Measurements from ENCODE around the gene CCDC126.
"Not testable (repeated sequence)": the region's sequence is repeated elsewhere in the genome, so short reads cannot be mapped to it uniquely, and the experiment has no call there.

Gene CCDC126

DNA sequence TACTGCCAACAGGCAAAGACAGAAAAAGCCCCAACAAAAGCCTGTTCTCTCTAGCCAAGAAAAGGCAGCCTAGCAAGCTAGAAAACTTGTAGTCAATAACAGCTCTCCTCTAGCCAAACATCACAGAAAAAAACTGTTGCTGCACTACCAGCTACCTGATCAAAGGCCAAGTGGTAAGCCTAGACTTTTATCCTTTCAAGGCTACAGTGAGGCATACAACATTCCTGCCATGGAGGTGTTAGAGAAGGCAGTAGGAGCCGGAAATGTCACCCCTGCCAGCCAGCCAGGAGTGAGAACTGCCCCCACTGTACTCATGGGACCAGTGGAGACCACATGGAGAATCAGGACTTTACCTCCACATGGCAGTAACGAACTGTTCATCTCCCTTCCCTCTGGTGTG is 31.2 kb downstream of the CCDC126 start:
- no peak for DNase-seq (ENCODE audit: low spot score)

GRCh38 chr7:23633417-23633816 is 36.2 kb downstream of the CCDC126 start:
- DNase-seq (ENCODE audit: low spot score): no peak

DNA sequence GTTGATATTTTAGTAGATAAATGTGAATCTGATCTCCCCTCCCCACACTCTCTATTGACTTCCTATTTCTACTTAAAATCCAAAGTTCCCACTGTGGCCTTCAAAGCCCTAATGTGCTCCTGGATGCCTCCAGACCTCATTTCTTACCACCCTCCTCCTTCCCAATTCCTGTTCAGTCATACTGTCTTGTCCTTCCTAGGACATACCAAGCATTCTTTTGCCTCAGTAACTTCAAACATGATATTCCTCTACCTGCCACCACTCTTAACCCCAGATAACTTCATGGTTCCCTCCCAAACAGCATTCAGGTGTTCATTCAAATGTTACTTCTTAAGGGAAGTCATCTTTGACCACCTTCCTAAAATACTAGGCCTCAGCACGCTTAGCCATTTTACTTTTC is 48.6 kb downstream of the CCDC126 start:
- no peak for DNase-seq (ENCODE audit: low spot score)

DNA sequence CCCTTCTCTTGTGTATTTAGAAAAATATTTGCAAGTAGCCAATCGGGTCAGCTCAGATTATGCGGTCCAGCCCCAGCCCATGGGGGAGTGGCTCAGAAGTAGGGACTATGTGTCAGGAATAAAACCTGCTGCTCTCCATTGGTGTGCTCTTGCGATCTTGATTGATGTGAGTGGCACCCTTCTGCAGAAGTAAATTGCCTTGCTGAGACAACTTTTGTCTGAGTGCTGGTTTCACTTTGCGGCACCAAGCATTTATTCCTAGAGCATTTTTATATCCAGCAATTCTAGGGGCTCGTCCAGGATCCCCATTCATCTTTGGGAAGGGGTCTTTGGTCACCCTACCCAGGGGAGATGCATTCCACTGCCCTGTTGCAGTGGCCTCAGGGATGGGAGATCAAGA is 56.8 kb downstream of the CCDC126 start:
- DNase-seq (ENCODE audit: low spot score): no peak

DNA sequence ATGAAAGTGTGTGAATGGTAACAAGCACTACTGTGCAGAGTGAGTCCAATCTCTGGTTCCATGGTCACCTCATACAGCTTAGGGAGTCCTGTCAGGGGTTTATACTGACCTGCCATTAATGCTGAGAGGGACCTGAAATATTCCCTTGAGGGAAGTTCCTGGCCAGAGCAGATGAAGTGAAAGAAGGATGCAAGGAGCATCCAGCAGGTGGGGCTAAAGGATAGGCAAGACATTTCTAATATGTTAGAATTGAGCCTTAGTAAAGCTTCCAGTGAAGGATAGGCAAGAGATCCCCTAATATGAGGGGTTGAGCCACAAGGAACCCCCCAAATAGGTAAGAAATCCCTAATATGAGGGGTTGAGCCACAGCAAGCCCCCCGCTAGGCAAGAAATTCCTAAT is 57.3 kb downstream of the CCDC126 start:
- no peak for DNase-seq (ENCODE audit: low spot score)

- no peak for DNase-seq (ENCODE audit: low spot score)
Observed at GRCh38 chr7:23655433-23655832, 58.3 kb downstream of the CCDC126 start.

- DNase-seq (ENCODE audit: low spot score): no peak
Observed at GRCh38 chr7:23658831-23659427, 61.7 kb downstream of the CCDC126 start.

DNA sequence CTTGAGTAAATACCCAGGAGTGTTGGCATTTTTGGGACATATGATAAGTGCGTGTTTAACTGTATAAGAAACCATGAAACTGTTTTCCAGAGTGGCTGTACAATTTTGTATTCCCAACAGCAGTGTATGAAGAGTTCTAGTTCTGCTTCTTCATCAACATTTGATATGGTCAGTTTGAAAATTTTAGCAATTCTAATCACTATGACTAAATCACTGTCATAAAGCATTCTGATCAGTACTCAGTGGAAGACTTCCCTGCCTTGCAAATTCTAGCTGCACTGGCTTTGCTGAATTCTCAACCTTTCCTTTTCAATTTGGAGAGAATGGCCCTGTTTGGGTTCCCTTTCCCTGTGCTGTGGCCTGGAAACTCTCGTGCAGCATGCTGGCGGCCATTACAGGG is 64.2 kb downstream of the CCDC126 start:
- no peak for DNase-seq (ENCODE audit: low spot score)

GRCh38 chr7:23662124-23662983 is 65.2 kb downstream of the CCDC126 start:
- DNase-seq (ENCODE audit: low spot score): no peak

GRCh38 chr7:23662984-23663313 is 65.8 kb downstream of the CCDC126 start:
- DNase-seq (ENCODE audit: low spot score): no peak

GRCh38 chr7:23664122-23664521 is 66.9 kb downstream of the CCDC126 start:
- DNase-seq (ENCODE audit: low spot score): no peak

GRCh38 chr7:23672033-23672432 is 74.9 kb downstream of the CCDC126 start:
- DNase-seq (ENCODE audit: low spot score): no peak

- DNase-seq (ENCODE audit: low spot score): peak; percentile 74
Observed at GRCh38 chr7:23679898-23680413, 82.8 kb downstream of the CCDC126 start, which contains the start of gene FAM221A. FAM221A (plus strand) TSS chr7:23680199; CDS start chr7:23680219, 20 bp downstream.

DNA sequence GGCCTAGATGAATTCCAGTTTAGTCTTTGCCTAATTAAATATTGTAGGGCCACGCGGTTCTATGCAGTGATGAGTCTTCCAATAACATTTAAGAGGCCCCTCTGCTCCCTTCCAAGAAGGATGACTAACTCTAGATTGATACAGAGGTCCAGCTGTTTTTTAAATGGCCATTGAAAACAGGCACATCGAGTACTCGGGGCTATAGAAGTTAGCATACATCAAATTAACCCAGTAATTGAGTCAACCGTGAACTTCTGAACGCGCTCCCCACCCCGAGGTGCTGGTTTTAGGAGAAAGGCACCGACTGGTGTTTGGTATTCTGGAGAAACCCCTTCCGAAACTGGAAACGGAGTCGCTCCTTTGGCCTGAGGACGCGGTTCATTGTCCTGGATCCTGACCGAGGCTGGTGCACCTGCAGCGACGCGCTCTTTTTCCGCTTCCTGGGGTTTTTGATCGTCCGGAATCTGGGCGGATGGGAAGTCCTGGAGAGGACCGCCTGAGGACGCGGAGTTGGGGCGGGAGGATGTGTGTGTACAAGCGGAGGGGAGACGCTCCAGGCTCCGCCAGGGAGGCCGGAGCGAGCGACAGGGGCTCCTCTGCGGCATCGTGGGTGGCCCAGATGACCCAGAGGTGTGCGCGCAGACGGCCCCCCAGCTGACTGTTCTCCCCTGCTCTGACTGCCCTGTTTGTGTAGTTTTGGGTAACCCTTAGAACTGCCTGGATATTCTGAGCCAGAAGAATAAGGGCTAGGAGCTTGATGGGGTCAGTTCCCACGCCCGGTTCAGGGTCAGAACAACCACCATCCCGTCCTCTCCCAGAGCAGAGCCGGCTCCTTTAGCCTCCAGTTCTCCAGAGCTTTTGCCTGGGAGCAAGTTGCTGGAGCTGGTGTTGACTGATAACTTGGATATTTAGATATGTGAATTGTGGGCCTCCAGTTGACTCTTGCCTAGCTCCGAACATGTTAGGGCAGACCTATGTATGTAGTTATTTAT is 83.5 kb downstream of the CCDC126 start:
- DNase-seq (ENCODE audit: low spot score): peak; percentile 37

DNA sequence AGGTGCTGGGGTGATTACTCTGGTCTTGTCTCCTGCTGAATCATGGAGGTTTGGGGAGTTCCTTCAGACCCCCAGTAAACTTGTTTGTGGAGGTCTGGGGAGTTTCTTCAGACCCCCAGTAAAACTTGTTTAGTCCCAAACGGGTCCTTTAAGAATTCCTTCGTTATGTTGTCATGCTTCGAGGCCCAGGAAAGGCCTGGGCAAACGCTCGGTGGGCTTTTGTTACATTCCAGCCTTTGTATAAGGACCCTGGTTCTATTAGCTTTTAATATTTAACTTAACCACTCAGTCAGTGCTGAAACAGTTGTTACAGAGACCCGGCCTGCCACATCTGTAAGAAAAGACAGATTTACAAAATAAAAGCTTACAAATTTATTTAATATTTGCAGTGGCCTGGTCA is 86.9 kb downstream of the CCDC126 start:
- not testable (repeated sequence) for DNase-seq (ENCODE audit: low spot score)

DNA sequence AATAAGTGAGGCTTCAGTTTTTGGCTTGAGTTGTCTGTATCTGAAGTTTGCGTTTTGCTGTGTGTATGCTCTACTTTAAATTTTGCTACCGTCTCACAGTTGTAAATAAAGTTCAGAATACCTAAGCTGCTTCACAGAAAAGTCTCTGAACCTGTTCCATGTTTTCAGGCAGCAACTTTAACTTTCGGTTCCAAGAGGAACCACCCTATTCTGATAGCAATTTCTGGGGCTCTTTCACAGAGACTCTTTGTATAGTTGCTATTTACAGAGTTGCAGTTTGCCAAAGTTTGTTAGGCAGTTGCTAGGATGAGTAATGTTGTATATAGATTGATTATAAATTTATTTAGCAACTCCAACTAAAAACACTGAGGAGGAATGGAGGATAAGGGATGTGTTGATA is 88.5 kb downstream of the CCDC126 start:
- DNase-seq (ENCODE audit: low spot score): no peak

- no peak for DNase-seq (ENCODE audit: low spot score)
Observed at GRCh38 chr7:23687011-23687410, 89.8 kb downstream of the CCDC126 start.

DNA sequence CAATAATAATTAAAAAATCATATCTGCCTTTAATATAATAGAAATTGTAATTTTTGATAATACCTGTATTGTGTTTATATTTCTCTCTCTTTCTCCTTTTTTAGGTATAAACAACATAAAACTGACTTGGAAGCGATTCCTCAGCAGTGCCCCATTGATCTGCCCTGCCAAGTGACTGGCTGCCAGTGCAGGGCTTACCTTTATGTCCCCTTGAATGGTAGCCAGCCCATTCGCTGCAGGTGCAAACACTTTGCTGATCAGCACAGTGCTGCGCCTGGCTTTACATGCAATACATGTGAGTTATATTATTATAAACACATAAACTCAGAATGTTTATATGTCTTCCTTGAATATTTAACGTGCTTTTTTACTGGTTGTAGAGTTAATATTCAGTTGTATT is 92.0 kb downstream of the CCDC126 start:
- no peak for DNase-seq (ENCODE audit: low spot score)

DNA sequence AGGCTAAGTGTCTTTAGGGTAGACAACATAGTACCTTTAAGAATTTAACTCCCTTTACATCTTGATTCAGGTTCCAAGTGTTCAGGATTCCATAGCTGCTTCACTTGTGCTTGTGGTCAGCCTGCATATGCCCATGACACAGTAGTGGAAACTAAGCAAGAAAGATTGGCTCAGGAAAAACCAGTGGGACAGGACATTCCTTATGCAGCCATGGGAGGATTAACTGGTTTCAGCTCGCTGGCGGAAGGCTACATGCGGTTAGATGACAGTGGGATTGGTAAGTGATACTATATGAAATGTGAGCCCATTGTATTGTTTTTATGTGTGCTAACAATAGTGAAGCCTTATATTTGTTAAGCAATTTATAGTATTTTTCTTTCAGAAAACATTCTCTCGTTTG is 94.1 kb downstream of the CCDC126 start:
- DNase-seq (ENCODE audit: low spot score): no peak

GRCh38 chr7:23693224-23693623 is 96.0 kb downstream of the CCDC126 start:
- no peak for DNase-seq (ENCODE audit: low spot score)

All from hepatic stellate cell (primary cell).